Stomach (tissue), 4 donors: ENCODE measurements around the gene VASP.

Experiments used
- CTCF ChIP-seq, 7 experiments: fragments of 450-650 bp in 4 of 7; fragments of 200-600 bp in 3 of 7; sonication (generic) in 3 of 7; IDR thresholded peaks; one replicate each; pipeline ENCODE4 v1.5.1; 2016 to 2019; ENCODE audit warnings: antibody characterized with exemption in 7 of 7, control low read depth in 2 of 7, mild to moderate bottlenecking in 1 of 7
- EP300 ChIP-seq: sonication (generic); formaldehyde crosslinking; IDR thresholded peaks from one replicate; pipeline ENCODE4 v1.6.1; 2017; ENCODE audit warnings: antibody characterized with exemption
- POLR2A ChIP-seq, 4 donors: fragments of 450-650 bp; IDR thresholded peaks; one replicate each; pipeline ENCODE4 v1.6.1; 2016; ENCODE audit warnings: antibody characterized with exemption in 4 of 4, control low read depth in 2 of 4, mild to moderate bottlenecking in 1 of 4, moderate library complexity in 1 of 4
- POLR2AphosphoS5 ChIP-seq, 3 donors: sonication (generic); formaldehyde crosslinking; IDR thresholded peaks; one replicate each; pipeline ENCODE4 v1.6.1; 2016; ENCODE audit warnings: antibody characterized with exemption in 3 of 3

- TF ChIP-seq POLR2AphosphoS5 (IDR thresholded peaks at IDR 0.05), result no peak
- TF ChIP-seq CTCF (IDR thresholded peaks at IDR 0.05), result no peak
- TF ChIP-seq POLR2A (IDR thresholded peaks at IDR 0.05), result no peak
- no peak for TF ChIP-seq EP300
Measured at GRCh38 chr19:45489216-45489855, 17.9 kb upstream of the VASP start.
